Osteoblast (primary cell): Measurements from ENCODE around the gene KLHL6. TPM values are rescaled to one million over a fixed set of nuclear protein-coding genes. Genes with fewer than 3 reads are reported as not detected.
A peak's percentile ranks its signal among the peaks of the same experiment; 100 is the strongest.

Experiments
- DNase-seq: peaks from one replicate; pipeline ENCODE4 v3.0.0; 2011; ENCODE audit warnings: low spot score, mixed read lengths; ENCODE audit not compliant: insufficient read length; ENCODE audit errors: missing footprints
- H2AFZ ChIP-seq: 2 replicates; pipeline ENCODE4 v1.6.0; 2011; ENCODE audit warnings: mild to moderate bottlenecking, low read length
- H3K27ac ChIP-seq: 2 replicates; pipeline ENCODE4 v1.5.1; 2011; ENCODE audit warnings: mild to moderate bottlenecking, low read depth, low read length, moderate library complexity
- H3K27me3 ChIP-seq: 2 replicates; pipeline ENCODE4 v1.6.0; 2012; ENCODE audit warnings: mild to moderate bottlenecking, control low read depth, inconsistent platforms, low read length, moderate library complexity; ENCODE audit not compliant: insufficient read depth
- H3K36me3 ChIP-seq: 2 replicates; pipeline ENCODE4 v1.5.1; 2011; ENCODE audit warnings: mild to moderate bottlenecking, low read length, control low read depth, moderate library complexity; ENCODE audit not compliant: insufficient read depth
- H3K4me1 ChIP-seq: 2 replicates; pipeline ENCODE4 v1.5.1; 2011; ENCODE audit warnings: mild to moderate bottlenecking, low read length, control low read depth, moderate library complexity; ENCODE audit not compliant: insufficient read depth
- H3K4me2 ChIP-seq: 2 replicates; pipeline ENCODE4 v1.6.0; 2011; ENCODE audit warnings: mild to moderate bottlenecking, low read length; ENCODE audit not compliant: insufficient read depth
- H3K4me3 ChIP-seq: fragments of 200-600 bp; sonication (generic); 3 replicates; pipeline ENCODE4 v1.5.1; 2012; ENCODE audit warnings: mild to moderate bottlenecking, low read length, inconsistent platforms; ENCODE audit not compliant: insufficient read depth
- H3K79me2 ChIP-seq: 2 replicates; pipeline ENCODE4 v1.6.0; 2012; ENCODE audit warnings: mild to moderate bottlenecking, low read length, control low read depth, inconsistent platforms; ENCODE audit not compliant: insufficient read depth
- H3K9me3 ChIP-seq: 2 replicates; pipeline ENCODE4 v1.5.1; 2011; ENCODE audit warnings: low read depth, low read length, control low read depth
- H4K20me1 ChIP-seq: 2 replicates; pipeline ENCODE4 v1.6.0; 2012; ENCODE audit warnings: mild to moderate bottlenecking, low read length, control low read depth; ENCODE audit not compliant: insufficient read depth
- CTCF ChIP-seq: IDR thresholded peaks from 2 replicates; pipeline ENCODE4 v1.5.1; 2011; ENCODE audit warnings: mild to moderate bottlenecking, low read depth, low read length, moderate library complexity; ENCODE audit errors: extremely low read depth
- total RNA-seq: library from RNA; depleted of rRNA; stranded (reverse); fragments of >200 nt; gene quantifications from 2 replicates; pipeline ENCODE4 v1.2.3, GENCODE V29; 2012

The KLHL6 gene
- total RNA-seq, 1 donor = under 0.01 TPM

GRCh38 chr3:183542355-183542754 is 13.2 kb downstream of the KLHL6 start:
- Histone ChIP-seq H3K36me3 (no peaks in the 10 kb centered on the region), H3K79me2 (no peaks in the 10 kb centered on the region), H3K4me3 (no peak overlapping the region), H3K27me3 (no peaks in the 10 kb centered on the region), H3K4me1 (peaks cover 6% of the 10 kb centered on the region), H4K20me1 (no peaks in the 10 kb centered on the region), H3K27ac (no peak overlapping the region), H3K9me3 (no peaks in the 10 kb centered on the region), H2AFZ (no peak overlapping the region), H3K4me2 (no peak overlapping the region)
- DNase-seq = peak; percentile 18
- no peak for TF ChIP-seq CTCF

- no peaks in the 10 kb centered on the region for H4K20me1 ChIP-seq
- no peak overlapping the region for H3K4me3 ChIP-seq
These were observed 13.8 kb downstream of the KLHL6 start for GRCh38 chr3:183541738-183542137.

GRCh38 chr3:183541235-183541655 is 14.3 kb downstream of the KLHL6 start:
- no peak for TF ChIP-seq CTCF
- H2AFZ ChIP-seq = no peak overlapping the region

More at GRCh38 chr3:183541738-183542137, 13.8 kb downstream of the KLHL6 start:
- no peak for DNase-seq
- Histone ChIP-seq H3K9me3 (no peaks in the 10 kb centered on the region), H2AFZ (no peak overlapping the region), H3K4me2 (no peak overlapping the region), H3K27ac (no peak overlapping the region), H3K27me3 (no peaks in the 10 kb centered on the region), H3K4me1 (peaks cover 12% of the 10 kb centered on the region), H3K79me2 (no peaks in the 10 kb centered on the region), H3K36me3 (no peaks in the 10 kb centered on the region)
- TF ChIP-seq CTCF = no peak

GRCh38 chr3:183540501-183541234 is 14.8 kb downstream of the KLHL6 start:
- H4K20me1 ChIP-seq = no peaks in the 10 kb centered on the region
- no peaks in the 10 kb centered on the region for H3K27me3 ChIP-seq
- no peak overlapping the region for H3K4me2 ChIP-seq
- H3K79me2 ChIP-seq = no peaks in the 10 kb centered on the region
- DNase-seq = peak; percentile 31
- H2AFZ ChIP-seq = no peak overlapping the region
- H3K27ac ChIP-seq = no peak overlapping the region
- peaks cover 14% of the 10 kb centered on the region for H3K4me1 ChIP-seq
- H3K9me3 ChIP-seq = no peaks in the 10 kb centered on the region
- H3K4me3 ChIP-seq = no peak overlapping the region
- H3K36me3 ChIP-seq = no peaks in the 10 kb centered on the region
- no peak for TF ChIP-seq CTCF

More at GRCh38 chr3:183541235-183541655, 14.3 kb downstream of the KLHL6 start:
- Histone ChIP-seq H3K36me3 (no peaks in the 10 kb centered on the region), H3K27me3 (no peaks in the 10 kb centered on the region), H3K27ac (no peak overlapping the region), H3K9me3 (no peaks in the 10 kb centered on the region), H3K4me2 (no peak overlapping the region), H3K4me1 (peaks cover 14% of the 10 kb centered on the region), H3K79me2 (no peaks in the 10 kb centered on the region), H3K4me3 (no peak overlapping the region), H4K20me1 (no peaks in the 10 kb centered on the region)
- no peak for DNase-seq
